Esophagus squamous epithelium (tissue), 4 donors: Measurements from ENCODE around the gene MAP3K20.

ENCODE experiments used
- POLR2A ChIP-seq, 4 donors: fragments of 450-650 bp; IDR thresholded peaks; one replicate each; pipeline ENCODE4 v1.6.1; 2017; ENCODE audit warnings: antibody characterized with exemption in 4 of 4, mild to moderate bottlenecking in 4 of 4, moderate library complexity in 3 of 4
- TF ChIP-seq, protein P1 (sequence below), 6 experiments: fragments of 450-650 bp in 4 of 6; fragments of 200-600 bp in 2 of 6; sonication (generic) in 2 of 6; IDR thresholded peaks; one replicate each; pipeline ENCODE4 v1.5.1; 2016 to 2019; ENCODE audit warnings: antibody characterized with exemption in 6 of 6, mild to moderate bottlenecking in 4 of 6, moderate library complexity in 4 of 6

GRCh38 chr2:173216051-173216450, 140.4 kb downstream of the MAP3K20 start:
- TF ChIP-seq, protein P1, sequence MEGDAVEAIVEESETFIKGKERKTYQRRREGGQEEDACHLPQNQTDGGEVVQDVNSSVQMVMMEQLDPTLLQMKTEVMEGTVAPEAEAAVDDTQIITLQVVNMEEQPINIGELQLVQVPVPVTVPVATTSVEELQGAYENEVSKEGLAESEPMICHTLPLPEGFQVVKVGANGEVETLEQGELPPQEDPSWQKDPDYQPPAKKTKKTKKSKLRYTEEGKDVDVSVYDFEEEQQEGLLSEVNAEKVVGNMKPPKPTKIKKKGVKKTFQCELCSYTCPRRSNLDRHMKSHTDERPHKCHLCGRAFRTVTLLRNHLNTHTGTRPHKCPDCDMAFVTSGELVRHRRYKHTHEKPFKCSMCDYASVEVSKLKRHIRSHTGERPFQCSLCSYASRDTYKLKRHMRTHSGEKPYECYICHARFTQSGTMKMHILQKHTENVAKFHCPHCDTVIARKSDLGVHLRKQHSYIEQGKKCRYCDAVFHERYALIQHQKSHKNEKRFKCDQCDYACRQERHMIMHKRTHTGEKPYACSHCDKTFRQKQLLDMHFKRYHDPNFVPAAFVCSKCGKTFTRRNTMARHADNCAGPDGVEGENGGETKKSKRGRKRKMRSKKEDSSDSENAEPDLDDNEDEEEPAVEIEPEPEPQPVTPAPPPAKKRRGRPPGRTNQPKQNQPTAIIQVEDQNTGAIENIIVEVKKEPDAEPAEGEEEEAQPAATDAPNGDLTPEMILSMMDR (IDR thresholded peaks at IDR 0.05), result no peak
- TF ChIP-seq POLR2A (IDR thresholded peaks at IDR 0.05), result no peak
